Fibroblast of pulmonary artery (primary cell): ENCODE results near the gene PAPSS1.

Experiments
- DNase-seq: peaks from one replicate; pipeline ENCODE4 v3.0.0-alpha.2; 2010; ENCODE audit warnings: low read depth
- H3K4me3 ChIP-seq: replicated peaks from 2 replicates; pipeline ENCODE4 v1.5.1; 2011; ENCODE audit warnings: low read depth, mild to moderate bottlenecking, control low read depth, low read length, moderate library complexity
- CTCF ChIP-seq: IDR thresholded peaks from 2 replicates; pipeline ENCODE4 v1.5.1; 2011; ENCODE audit warnings: mild to moderate bottlenecking, control low read depth, low read length, inconsistent platforms; ENCODE audit errors: missing control alignments

Gene PAPSS1

GRCh38 chr4:107719922-107720722 is at the start of gene PAPSS1:
Gene PAPSS1, minus strand, starts transcription at chr4:107720234. Its CDS starts 55 bp downstream, at chr4:107720179.
- peak; percentile 98 for DNase-seq
- H3K4me3 ChIP-seq, result peak within 1 kb of the TSS; percentile 88
- TF ChIP-seq CTCF, result no peak

- TF ChIP-seq CTCF, result peak; percentile 39
- peak; percentile 45 for DNase-seq
- H3K4me3 ChIP-seq, result no peak overlapping the region
Measured at GRCh38 chr4:107760281-107760947, 40.4 kb upstream of the PAPSS1 start.

- peak; percentile 70 for DNase-seq
- peak; percentile 43 for TF ChIP-seq CTCF
- no peak overlapping the region for H3K4me3 ChIP-seq
Measured at GRCh38 chr4:107757864-107758476, 37.9 kb upstream of the PAPSS1 start.

- no peak for DNase-seq
- no peak for TF ChIP-seq CTCF
Measured at GRCh38 chr4:107757283-107757682, 37.2 kb upstream of the PAPSS1 start.

GRCh38 chr4:107755841-107756356 is 35.9 kb upstream of the PAPSS1 start:
- no peak overlapping the region for H3K4me3 ChIP-seq
- no peak for TF ChIP-seq CTCF

More at GRCh38 chr4:107757283-107757682, 37.2 kb upstream of the PAPSS1 start:
- no peak overlapping the region for H3K4me3 ChIP-seq

GRCh38 chr4:107751670-107752069 is 31.6 kb upstream of the PAPSS1 start:
- H3K4me3 ChIP-seq, result no peak overlapping the region
- no peak for DNase-seq
- no peak for TF ChIP-seq CTCF

More at GRCh38 chr4:107755841-107756356, 35.9 kb upstream of the PAPSS1 start:
- peak; percentile 17 for DNase-seq
